ENCODE results near the gene PAX4.

Gene PAX4

DNA sequence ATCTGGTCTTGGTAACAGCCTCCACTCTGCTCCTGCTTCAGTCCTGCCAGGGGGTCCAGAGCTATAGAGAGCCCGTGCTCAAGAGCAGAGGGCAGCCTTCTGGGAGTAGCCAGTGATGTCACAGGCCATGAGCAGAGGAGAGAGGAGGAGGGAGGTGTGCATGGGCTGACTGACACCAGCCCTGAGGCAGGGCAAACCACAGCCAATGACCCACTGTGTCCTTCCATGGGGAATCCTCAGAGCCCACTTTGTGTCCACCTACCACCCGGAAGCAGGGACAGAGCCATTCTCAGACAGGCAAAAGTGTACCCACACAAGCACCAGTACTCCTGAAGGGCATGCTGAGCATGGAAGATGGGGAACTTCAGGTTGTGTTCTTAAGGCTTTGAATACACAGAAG is at the start of gene PAX4:
Gene PAX4, minus strand, starts transcription at position 101 of the 400 bp plus-strand sequence. CDS start 2,214 bp downstream, outside the sequence.
- no peak for DNase-seq

DNA sequence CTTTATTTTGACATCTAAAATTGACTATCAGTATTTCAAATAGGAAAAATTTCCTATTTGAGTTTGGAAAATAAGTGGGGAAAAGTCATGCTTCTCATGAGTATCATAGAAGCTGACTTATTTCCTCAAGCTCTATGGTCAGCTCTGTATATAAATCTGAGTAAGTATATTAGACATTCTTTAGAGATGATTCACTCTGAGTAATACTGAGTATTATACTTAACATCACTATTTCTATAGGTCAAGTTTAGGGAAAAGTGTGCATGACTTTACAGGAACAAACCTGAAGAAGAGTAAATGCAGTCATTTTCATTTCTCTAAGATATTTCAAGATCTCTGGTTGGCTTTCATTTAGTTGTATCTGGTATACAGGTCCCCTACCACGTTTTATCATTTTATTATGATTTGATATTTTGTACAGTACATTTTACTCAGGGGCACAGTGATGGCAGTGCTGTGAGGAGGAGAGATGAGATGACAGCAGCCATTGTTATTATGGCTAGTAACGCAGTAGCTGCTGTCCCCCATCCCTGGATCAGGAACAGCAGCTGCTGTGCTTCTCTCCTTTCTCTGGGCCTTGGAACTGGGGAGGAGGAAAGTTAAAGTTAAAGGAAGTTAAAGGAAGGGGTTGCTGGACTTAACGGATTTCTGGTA is 49.2 kb upstream of the PAX4 start:
- DNase-seq = no peak

DNA sequence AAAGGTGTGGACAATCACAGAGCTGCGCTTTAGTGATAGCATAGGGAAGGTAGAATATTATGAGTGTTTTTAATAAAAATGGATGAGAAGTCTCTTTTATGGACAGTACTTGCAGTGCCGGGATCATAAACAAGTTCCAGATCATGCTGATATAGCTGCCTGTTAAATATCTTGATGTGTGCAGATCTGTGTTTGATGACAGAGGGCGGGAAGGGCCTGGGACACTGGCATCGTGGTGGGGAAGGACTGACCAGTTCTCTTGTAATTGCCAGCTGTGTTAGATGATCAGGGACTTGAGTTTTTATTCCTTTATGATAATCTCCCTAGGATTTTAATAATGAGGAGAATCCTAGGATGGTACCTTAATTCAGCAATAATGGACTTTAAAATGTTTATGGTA is 48.7 kb upstream of the PAX4 start:
- no peak for DNase-seq

DNA sequence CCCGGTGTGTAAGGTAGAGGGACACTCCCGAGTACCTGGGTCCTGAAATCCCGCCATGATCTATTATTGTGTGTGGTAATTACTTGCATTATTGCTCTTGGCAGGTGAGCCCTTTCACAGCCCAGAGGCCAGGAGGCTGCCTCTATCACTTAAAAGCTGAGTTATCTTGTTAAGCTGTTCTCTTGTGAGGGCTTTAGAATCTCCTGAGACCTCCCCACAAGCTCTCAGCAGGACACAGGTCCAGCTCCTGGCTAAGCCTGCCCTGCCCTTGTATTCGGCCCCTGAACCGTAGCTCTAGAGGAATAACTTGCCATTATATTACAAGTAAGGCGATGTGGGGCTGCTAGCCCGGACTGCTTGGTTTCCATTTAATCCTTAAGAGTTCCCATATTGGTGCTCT is 48.0 kb upstream of the PAX4 start:
- DNase-seq = no peak

GRCh38 chr7:127658970-127659630 is 41.2 kb upstream of the PAX4 start:
- no peak for DNase-seq

DNA sequence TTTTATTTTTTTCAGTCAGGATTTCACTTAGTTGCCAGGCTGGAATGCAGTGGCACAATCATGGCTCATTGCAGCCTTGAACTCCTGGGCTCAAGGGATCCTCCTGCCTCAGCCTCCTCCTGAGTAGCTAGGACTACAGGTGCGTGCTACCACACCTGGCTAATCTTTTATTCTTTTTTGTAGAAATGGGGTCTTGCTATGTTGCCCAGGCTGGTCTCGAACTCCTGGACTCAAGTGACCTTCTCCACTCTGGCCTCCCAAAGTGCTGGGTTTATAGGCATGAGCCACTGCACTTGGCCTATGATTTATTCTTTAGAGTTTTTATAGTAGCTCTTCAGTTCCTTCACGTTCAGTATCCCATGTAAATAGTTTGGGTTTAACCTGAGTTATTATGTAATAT is 39.6 kb upstream of the PAX4 start:
- no peak for DNase-seq

DNA sequence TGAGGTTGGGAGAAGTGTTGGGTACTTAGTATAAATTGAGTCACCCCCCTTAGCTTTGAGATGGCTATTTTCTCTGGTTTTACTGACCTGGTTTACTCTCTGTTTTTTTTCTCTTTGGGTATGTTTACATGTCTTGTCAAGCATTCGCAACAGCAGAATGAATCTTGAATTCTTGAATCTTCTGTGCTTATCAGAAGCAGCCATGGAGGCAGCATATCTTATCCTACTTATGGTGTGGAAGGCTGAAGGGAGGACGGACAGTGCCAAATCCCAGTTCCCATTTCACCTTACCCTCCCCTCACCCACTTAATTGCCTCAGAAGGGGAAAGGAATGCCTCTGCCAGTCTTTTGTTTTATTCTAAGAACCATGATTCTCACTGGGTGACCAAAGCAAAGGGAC is 37.8 kb upstream of the PAX4 start:
- no peak for DNase-seq

GRCh38 chr7:127654404-127655394 is 36.8 kb upstream of the PAX4 start:
- DNase-seq = no peak

GRCh38 chr7:127653396-127653795 is 35.5 kb upstream of the PAX4 start:
- DNase-seq = no peak

DNA sequence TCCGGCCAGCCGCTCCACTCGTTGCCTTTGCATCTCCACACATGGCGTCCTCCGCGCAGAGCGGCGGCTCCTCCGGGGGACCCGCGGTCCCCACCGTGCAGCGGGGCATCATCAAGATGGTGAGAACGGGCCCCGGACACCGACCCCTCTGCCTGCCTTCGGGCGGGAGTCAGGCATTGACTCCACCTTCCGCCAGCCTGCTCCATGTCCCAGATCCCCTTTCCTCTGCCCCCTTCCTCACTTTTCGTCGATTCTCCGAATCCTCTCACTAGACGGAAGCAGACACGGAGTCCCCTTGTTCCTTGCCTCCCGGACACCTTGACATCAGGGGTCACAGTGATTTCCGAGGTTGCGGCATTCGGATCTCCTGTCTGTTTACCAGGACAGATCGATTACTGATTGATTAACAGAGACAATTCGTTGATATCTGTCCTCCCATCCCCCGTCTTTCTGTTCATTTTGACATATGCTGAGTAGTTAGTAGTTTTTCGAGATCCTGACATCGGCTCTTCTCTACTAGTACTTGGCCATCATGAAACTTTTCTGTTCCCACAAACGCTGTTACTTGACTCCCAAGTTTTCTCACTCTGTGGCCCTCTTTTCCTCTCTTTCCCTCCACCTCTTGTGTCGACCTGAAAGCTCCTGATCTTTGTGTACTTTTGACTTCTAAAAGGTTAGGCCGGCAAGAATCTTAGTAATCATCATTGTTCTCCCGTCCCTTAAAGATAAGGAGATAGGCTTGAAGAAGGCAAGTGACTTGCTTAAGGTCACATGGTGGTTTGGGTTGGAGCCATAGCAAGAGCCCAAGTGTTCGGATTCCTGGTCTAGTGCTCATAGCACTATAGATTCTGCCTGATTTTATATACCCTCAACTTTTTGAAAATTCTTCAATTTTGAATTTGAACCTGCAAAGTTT is 34.6 kb upstream of the PAX4 start:
- DNase-seq = no peak

- peak; percentile 97 for DNase-seq
Observed at GRCh38 chr7:127651556-127652332, 33.8 kb upstream of the PAX4 start, which contains the start of gene SND1. TSS of gene SND1 (plus strand) at chr7:127652194. CDS start at chr7:127652374, 180 bp downstream.

DNA sequence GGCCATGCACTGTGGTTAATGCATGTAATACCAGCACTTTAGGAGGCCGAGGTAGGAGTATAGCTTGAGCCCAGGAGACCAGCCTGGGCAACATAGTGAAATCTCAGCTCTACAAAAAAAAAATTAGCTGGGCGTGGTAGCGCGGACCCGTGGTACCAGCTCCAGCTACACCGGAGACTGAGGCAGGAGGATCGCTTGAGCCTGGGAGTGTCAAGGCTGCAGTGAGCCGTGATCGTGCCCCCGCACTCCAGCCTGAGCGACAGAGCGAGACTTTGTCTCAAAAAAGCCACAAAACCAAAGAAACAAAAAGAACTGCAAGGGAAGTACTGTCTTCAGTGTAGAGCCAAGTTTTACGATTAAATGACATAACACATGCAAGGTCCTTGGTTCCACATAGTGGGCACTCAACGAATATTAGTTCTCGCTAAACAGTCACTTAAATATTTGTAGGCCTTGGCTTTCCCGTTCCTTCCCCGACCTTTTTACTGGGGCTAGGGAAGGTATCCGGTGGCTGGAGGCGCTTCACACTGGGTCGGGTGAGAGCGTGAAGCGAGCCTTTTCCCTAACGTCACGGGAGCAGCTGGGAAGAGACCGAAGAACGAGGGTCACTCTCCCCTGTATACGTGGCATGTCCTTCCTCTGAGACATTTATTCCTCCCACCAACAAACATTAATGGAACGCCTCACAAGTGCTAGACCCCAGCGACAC is 33.1 kb upstream of the PAX4 start:
- DNase-seq = peak; percentile 39

GRCh38 chr7:127648986-127649385 is 31.0 kb upstream of the PAX4 start:
- DNase-seq = no peak

DNA sequence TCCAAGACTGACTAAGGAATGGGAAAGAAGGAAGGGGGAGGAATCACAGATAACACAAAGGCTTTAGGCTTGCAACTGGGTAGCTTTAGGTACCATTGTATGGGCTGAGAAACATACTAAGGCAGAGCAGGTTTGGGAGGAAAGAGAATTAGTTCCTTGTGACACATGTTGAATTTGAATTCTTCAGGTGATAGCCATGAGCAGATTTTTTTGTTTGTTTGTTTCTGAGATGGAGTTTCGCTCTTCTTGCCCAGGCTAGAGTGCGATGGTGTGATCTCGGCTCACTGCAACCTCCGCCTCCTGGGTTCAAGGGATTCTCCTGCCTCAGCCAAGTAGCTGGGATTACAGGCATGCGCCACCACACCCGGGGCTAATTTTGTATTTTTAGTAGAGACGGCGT is 29.7 kb upstream of the PAX4 start:
- no peak for DNase-seq

- no peak for DNase-seq
Observed at GRCh38 chr7:127644484-127644883, 26.5 kb upstream of the PAX4 start.

DNA sequence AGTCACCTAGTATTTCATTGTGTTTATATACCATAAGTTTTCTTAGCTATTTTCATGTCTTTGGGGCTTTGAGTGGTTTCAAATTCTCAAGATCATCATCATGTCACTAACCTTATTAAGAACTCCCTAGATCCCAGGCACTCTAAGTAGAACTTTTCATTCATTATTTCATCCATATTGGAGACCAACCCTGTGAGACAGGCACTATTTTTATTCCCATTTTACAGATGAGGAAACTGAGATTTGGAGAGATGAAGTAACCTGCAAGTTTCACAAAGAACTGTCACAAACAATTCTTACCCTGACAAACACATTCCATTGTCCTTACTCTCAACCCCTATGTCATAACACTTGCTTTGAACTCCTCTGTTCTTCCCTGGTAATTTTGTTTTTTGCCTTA is 20.3 kb upstream of the PAX4 start:
- no peak for DNase-seq

DNA sequence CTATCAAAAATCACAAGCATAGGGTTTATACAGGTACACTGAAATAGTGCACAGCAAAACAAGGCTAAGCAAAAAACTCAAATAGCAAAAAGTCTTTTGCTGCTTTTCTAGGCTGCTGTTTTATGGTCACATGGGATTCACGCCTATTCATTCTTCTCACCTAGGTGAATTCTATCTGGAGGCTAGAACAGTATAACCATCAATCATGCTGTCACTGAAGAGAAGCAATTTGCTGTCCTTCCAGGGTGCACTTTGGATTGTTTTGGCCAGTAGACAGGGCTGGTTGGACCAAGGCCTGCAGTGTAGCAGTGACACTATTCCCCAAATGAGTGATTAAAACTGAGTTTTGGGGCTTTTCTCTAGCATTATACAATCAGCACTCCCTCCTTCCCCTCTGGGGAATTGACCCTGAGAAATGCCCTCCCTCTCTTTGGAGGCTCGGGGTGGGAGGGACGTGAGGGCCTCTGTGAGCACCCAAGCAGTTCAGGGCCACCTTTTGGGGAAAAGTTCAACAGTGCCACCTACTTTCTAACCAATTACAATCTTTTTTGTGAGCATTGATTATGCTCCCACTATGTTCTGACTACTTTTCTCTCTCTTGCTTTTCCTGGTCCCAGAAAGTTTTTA is 17.8 kb upstream of the PAX4 start:
- no peak for DNase-seq

DNA sequence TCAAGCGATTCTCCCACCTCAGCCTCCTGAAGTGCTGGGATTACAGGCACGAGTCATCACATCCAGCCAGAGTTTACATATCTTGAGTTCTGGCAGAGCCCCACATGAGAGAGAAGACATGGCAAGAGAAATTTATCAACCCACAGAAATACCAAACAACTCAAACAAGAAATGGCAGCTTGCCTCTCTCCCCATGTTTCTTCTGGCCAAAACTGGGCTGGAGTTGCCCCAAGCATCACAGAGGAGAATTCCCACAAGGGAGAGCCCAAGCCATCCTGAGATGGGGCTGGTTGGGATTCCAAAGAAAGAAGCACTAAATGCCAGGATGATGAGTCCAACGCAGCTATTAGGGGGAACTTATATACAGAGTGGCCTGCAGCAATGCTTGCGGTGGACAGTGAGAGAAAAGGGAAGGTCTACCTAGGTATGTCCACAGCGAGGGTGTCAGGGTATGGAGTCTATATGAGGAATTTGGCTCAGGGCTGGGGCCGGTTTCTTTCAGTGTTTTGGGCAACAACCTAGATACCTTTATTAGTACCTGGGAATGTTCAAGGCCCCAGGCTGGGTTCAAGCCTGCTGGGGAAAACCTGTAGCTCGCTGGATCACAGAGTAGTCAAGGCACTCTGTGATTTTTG is 14.5 kb upstream of the PAX4 start:
- no peak for DNase-seq

DNA sequence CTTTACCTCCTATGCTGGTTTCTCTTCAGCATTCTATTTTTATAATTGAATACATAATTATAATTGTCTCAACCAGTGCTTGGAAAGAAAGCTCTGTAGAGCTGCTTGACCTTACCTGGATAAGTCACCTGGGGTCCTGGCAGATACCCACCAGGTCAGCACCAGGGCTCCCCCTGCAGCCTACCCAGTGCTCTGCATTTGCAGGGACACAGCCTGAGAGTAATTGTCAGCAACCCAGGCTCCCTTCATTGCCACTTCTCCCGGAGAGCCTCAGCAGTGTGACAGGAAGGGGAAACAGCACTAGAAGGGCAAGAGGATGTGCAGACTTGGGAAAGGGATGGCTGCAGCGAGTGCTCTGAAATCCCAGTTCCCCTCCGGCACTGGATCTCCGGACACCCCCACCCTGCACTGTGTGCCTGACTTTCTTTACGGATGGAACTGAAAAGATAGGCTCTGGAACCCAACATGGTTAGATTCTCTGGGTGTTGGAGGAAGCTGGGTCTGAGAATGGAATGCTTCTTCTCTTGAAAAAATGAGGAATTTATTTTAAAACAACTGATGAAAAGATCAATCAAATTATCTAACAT is 11.4 kb upstream of the PAX4 start:
- no peak for DNase-seq

- DNase-seq = no peak
Observed at GRCh38 chr7:127628445-127628844, 10.5 kb upstream of the PAX4 start.

All from NCI-H2029 treated with DMSO at 0.1 percent for 48 hours (cell line).